ENCODE results near the gene NFYC. TPM values are rescaled to one million over a fixed set of nuclear protein-coding genes. Genes with fewer than 3 reads are reported as not detected.

Gene NFYC
- total RNA-seq, 4 donors from 2014 or later, result 30.3 to 36.3 (median 33.3) TPM

- peaks cover 0 to 23% (median 12%) of the 10 kb centered on the region in 4 donors for H3K4me1 ChIP-seq
- H3K4me3 ChIP-seq, result no peak overlapping the region
- no peaks in the 10 kb centered on the region for H3K36me3 ChIP-seq
- H3K27me3 ChIP-seq, result no peaks in the 10 kb centered on the region
- no peak for DNase-seq (ENCODE audit: low spot score in 2 of 2)
- H3K9me3 ChIP-seq, result no peaks in the 10 kb centered on the region
- TF ChIP-seq EP300 (IDR thresholded peaks at IDR 0.05) (no peak), POLR2A (IDR thresholded peaks at IDR 0.05) (no peak), CTCF (IDR thresholded peaks at IDR 0.05) (no peak)
- 84 to 93% methylated on average over 10 of the region's 10 CpGs for WGBS, 2 donors
- H3K27ac ChIP-seq, result no peak overlapping the region
Measured at GRCh38 chr1:40794974-40795715, 103.6 kb downstream of the NFYC start.

GRCh38 chr1:40795811-40796586 lies 104.5 kb downstream of the NFYC start:
- DNase-seq (ENCODE audit: low spot score in 2 of 2), result no peak
- no peaks in the 10 kb centered on the region for H3K9me3 ChIP-seq
- WGBS, 2 donors, result 53 to 59% methylated on average over 13 of the region's 13 CpGs
- no peaks in the 10 kb centered on the region for H3K36me3 ChIP-seq
- H3K4me1 ChIP-seq, result peaks cover 0 to 29% (median 13%) of the 10 kb centered on the region in 4 donors
- no peaks in the 10 kb centered on the region for H3K27me3 ChIP-seq
- H3K4me3 ChIP-seq, result no peak overlapping the region
- TF ChIP-seq POLR2A (IDR thresholded peaks at IDR 0.05), result no peak
- no peak for TF ChIP-seq EP300 (IDR thresholded peaks at IDR 0.05)
- TF ChIP-seq CTCF (IDR thresholded peaks at IDR 0.05), result no peak
- H3K27ac ChIP-seq, result no peak overlapping the region

GRCh38 chr1:40796939-40797667 lies 105.6 kb downstream of the NFYC start:
- no peaks in the 10 kb centered on the region for H3K36me3 ChIP-seq
- H3K9me3 ChIP-seq, result no peaks in the 10 kb centered on the region
- no peak for TF ChIP-seq EP300 (IDR thresholded peaks at IDR 0.05)
- no peak for TF ChIP-seq CTCF (IDR thresholded peaks at IDR 0.05)
- TF ChIP-seq POLR2A (IDR thresholded peaks at IDR 0.05), result no peak
- no peak overlapping the region for H3K4me3 ChIP-seq
- no peak for DNase-seq (ENCODE audit: low spot score in 2 of 2)
- H3K27ac ChIP-seq, result no peak overlapping the region
- H3K4me1 ChIP-seq, result peaks cover 0 to 40% (median 22%) of the 10 kb centered on the region in 4 donors
- 61 to 62% methylated on average over 9 of the region's 9 CpGs for WGBS, 2 donors
- no peaks in the 10 kb centered on the region for H3K27me3 ChIP-seq

GRCh38 chr1:40797668-40798010 lies 106.1 kb downstream of the NFYC start:
- H3K27me3 ChIP-seq, result no peaks in the 10 kb centered on the region
- H3K9me3 ChIP-seq, result no peaks in the 10 kb centered on the region
- peaks cover 0 to 45% (median 23%) of the 10 kb centered on the region in 4 donors for H3K4me1 ChIP-seq
- peak overlapping the region in 1 of 4 donors; percentile 28 for H3K27ac ChIP-seq
- DNase-seq (ENCODE audit: low spot score in 2 of 2), result no peak
- no peak for TF ChIP-seq POLR2A (IDR thresholded peaks at IDR 0.05)
- no peak for TF ChIP-seq EP300 (IDR thresholded peaks at IDR 0.05)
- 71 to 92% methylated on average over 3 of the region's 3 CpGs for WGBS, 2 donors
- H3K4me3 ChIP-seq, result no peak overlapping the region
- H3K36me3 ChIP-seq, result no peaks in the 10 kb centered on the region

GRCh38 chr1:40798366-40799281 lies 107.1 kb downstream of the NFYC start:
- TF ChIP-seq CTCF (IDR thresholded peaks at IDR 0.05) (no peak), POLR2A (IDR thresholded peaks at IDR 0.05) (no peak), EP300 (IDR thresholded peaks at IDR 0.05) (no peak)
- peaks cover 0 to 51% (median 23%) of the 10 kb centered on the region in 4 donors for H3K4me1 ChIP-seq
- WGBS, 2 donors, result 75 to 76% methylated on average over 7 to 8 of the region's 8 CpGs
- DNase-seq (ENCODE audit: low spot score in 2 of 2), result no peak
- H3K36me3 ChIP-seq, result no peaks in the 10 kb centered on the region
- H3K4me3 ChIP-seq, result no peak overlapping the region
- H3K27ac ChIP-seq, result no peak overlapping the region
- no peaks in the 10 kb centered on the region for H3K9me3 ChIP-seq
- H3K27me3 ChIP-seq, result no peaks in the 10 kb centered on the region
